HG03442 (cell line): ENCODE data around the gene HSD17B13.

Experiments used
- ATAC-seq: cut with Tn5 transposase; IDR thresholded peaks from one replicate; pipeline ENCODE4 v1.9.1; 2021; ENCODE audit warnings: mild to moderate bottlenecking, moderate library complexity; ENCODE audit not compliant: unreplicated experiment

The HSD17B13 gene

GRCh38 chr4:87268411-87268810 lies 54.3 kb downstream of the HSD17B13 start:
- ATAC-seq = no peak

- ATAC-seq = no peak
These were observed 55.7 kb downstream of the HSD17B13 start for GRCh38 chr4:87266986-87267385.

- no peak for ATAC-seq
These were observed 59.8 kb downstream of the HSD17B13 start for GRCh38 chr4:87262886-87263285.

- ATAC-seq = no peak
These were observed 62.2 kb downstream of the HSD17B13 start for GRCh38 chr4:87260477-87260876.

GRCh38 chr4:87258677-87259076 lies 64.0 kb downstream of the HSD17B13 start:
- ATAC-seq = no peak

- ATAC-seq = no peak
These were observed 65.2 kb downstream of the HSD17B13 start for GRCh38 chr4:87257523-87257922.

- no peak for ATAC-seq
These were observed 66.9 kb downstream of the HSD17B13 start for GRCh38 chr4:87255755-87256154.
